CD4-positive, alpha-beta T cell treated with Interleukin-6 at 100 ng/mL for 8 hours (primary cell): ENCODE measurements around the gene SPINT2.
"Not testable (repeated sequence)": the region's sequence is repeated elsewhere in the genome, so short reads cannot be mapped to it uniquely, and the experiment has no call there.

Experiments
- DNase-seq: peaks from one replicate; pipeline ENCODE4 v3.0.0-alpha.2; 2020; ENCODE audit warnings: mixed read lengths, low spot score

The SPINT2 gene

GRCh38 chr19:38264486-38265212, at the start of gene SPINT2:
SPINT2 (plus strand) TSS chr19:38264573; CDS start chr19:38264893, 320 bp downstream.
- peak; percentile 38 for DNase-seq

GRCh38 chr19:38216785-38217641, 47.4 kb upstream of the SPINT2 start:
- DNase-seq = no peak

- DNase-seq = no peak
These were observed 46.2 kb upstream of the SPINT2 start for GRCh38 chr19:38218204-38218603.

GRCh38 chr19:38219221-38219620, 45.2 kb upstream of the SPINT2 start:
- DNase-seq = no peak

- DNase-seq = no peak
These were observed 43.0 kb upstream of the SPINT2 start for GRCh38 chr19:38221421-38221820.

GRCh38 chr19:38221919-38222830, 42.2 kb upstream of the SPINT2 start:
- DNase-seq = no peak

GRCh38 chr19:38223119-38223523, 41.3 kb upstream of the SPINT2 start:
- DNase-seq = no peak

- DNase-seq = no peak
These were observed 40.8 kb upstream of the SPINT2 start for GRCh38 chr19:38223617-38224013.

GRCh38 chr19:38224014-38224862, 40.1 kb upstream of the SPINT2 start, which contains the start of gene DPF1:
DPF1 (minus strand) TSS chr19:38224222; CDS start chr19:38224142, 80 bp downstream.
- DNase-seq = no peak

GRCh38 chr19:38224863-38225218, 39.5 kb upstream of the SPINT2 start:
- DNase-seq = not testable (repeated sequence)

GRCh38 chr19:38227287-38228004, 36.9 kb upstream of the SPINT2 start:
- DNase-seq = no peak

GRCh38 chr19:38228005-38228377, 36.4 kb upstream of the SPINT2 start:
- no peak for DNase-seq

- no peak for DNase-seq
These were observed 35.6 kb upstream of the SPINT2 start for GRCh38 chr19:38228491-38229439.

- peak; percentile 22 for DNase-seq
These were observed 34.7 kb upstream of the SPINT2 start for GRCh38 chr19:38229585-38230073.

- not testable (repeated sequence) for DNase-seq
These were observed 33.8 kb upstream of the SPINT2 start for GRCh38 chr19:38230506-38231133.

GRCh38 chr19:38231918-38232317, 32.5 kb upstream of the SPINT2 start:
- DNase-seq = no peak

- DNase-seq = peak; percentile 63
These were observed 30.6 kb upstream of the SPINT2 start for GRCh38 chr19:38233740-38234251.

GRCh38 chr19:38234615-38235014, 29.8 kb upstream of the SPINT2 start:
- DNase-seq = no peak
